GM18505 (cell line): ENCODE data around the gene NCBP1.
A peak's percentile ranks its signal among the peaks of the same experiment; 100 is the strongest.

Experiments
- ATAC-seq: cut with Tn5 transposase; IDR thresholded peaks from one replicate; pipeline ENCODE4 v1.9.1; 2021; ENCODE audit not compliant: unreplicated experiment
- POLR2A ChIP-seq: IDR thresholded peaks from 4 replicates; pipeline ENCODE4 v1.6.1; 2011; ENCODE audit warnings: borderline replicate concordance; ENCODE audit not compliant: insufficient read depth, insufficient read length; ENCODE audit errors: extremely low read depth

Gene NCBP1

GRCh38 chr9:97668485-97668884 lies 34.9 kb downstream of the NCBP1 start:
- ATAC-seq: no peak
- TF ChIP-seq POLR2A: no peak

- ATAC-seq: no peak
- no peak for TF ChIP-seq POLR2A
Observed at GRCh38 chr9:97670586-97670985, 37.0 kb downstream of the NCBP1 start.

GRCh38 chr9:97672403-97672802 lies 38.8 kb downstream of the NCBP1 start:
- ATAC-seq: no peak
- no peak for TF ChIP-seq POLR2A

- TF ChIP-seq POLR2A: no peak
- ATAC-seq: no peak
Observed at GRCh38 chr9:97673922-97674321, 40.3 kb downstream of the NCBP1 start.

- no peak for ATAC-seq
- TF ChIP-seq POLR2A: no peak
Observed at GRCh38 chr9:97675655-97676054, 42.0 kb downstream of the NCBP1 start.

GRCh38 chr9:97682242-97682641 lies 48.6 kb downstream of the NCBP1 start:
- TF ChIP-seq POLR2A: no peak
- ATAC-seq: no peak

- no peak for TF ChIP-seq POLR2A
- no peak for ATAC-seq
Observed at GRCh38 chr9:97688654-97689053, 55.0 kb downstream of the NCBP1 start.

GRCh38 chr9:97689401-97690180 lies 56.0 kb downstream of the NCBP1 start:
- no peak for TF ChIP-seq POLR2A
- no peak for ATAC-seq

GRCh38 chr9:97694769-97695168 lies 61.1 kb downstream of the NCBP1 start:
- ATAC-seq: no peak
- TF ChIP-seq POLR2A: no peak

- no peak for ATAC-seq
Observed at GRCh38 chr9:97695390-97695789, 61.8 kb downstream of the NCBP1 start.

GRCh38 chr9:97695995-97696802 lies 62.6 kb downstream of the NCBP1 start:
- no peak for ATAC-seq
- no peak for TF ChIP-seq POLR2A

More at GRCh38 chr9:97695390-97695789, 61.8 kb downstream of the NCBP1 start:
- TF ChIP-seq POLR2A: no peak

GRCh38 chr9:97696803-97697601 lies 63.4 kb downstream of the NCBP1 start, which contains the start of gene XPA:
Gene XPA, minus strand, starts transcription at chr9:97697340. Its CDS starts 48 bp downstream, at chr9:97697292.
- TF ChIP-seq POLR2A: peak; percentile 94
- ATAC-seq: peak; percentile 91

GRCh38 chr9:97697837-97698236 lies 64.2 kb downstream of the NCBP1 start:
- no peak for TF ChIP-seq POLR2A
- ATAC-seq: no peak
